ENCODE data around the gene SYP.

Gene SYP

GRCh38 chrX:49163555-49164419 lies 36.2 kb downstream of the SYP start:
- Histone ChIP-seq H3K27ac (peak overlapping the region; percentile 84 to 98), H3K4me3 (peak overlapping the region; percentile 70)
- peak; percentile 67 for TF ChIP-seq CTCF (IDR thresholded peaks at IDR 0.05)
- DNase-seq (ENCODE audit: low spot score) = peak; percentile 89

- TF ChIP-seq CTCF (IDR thresholded peaks at IDR 0.05) = no peak
- peak within 1 kb of the TSS; percentile 70 for H3K4me3 ChIP-seq
- no peak for DNase-seq (ENCODE audit: low spot score)
- H3K27ac ChIP-seq = peak within 1 kb of the TSS; percentile 84 to 98
Observed at GRCh38 chrX:49162620-49163019, 37.4 kb downstream of the SYP start, which contains the start of gene MAGIX. MAGIX (plus strand) TSS chrX:49162758; CDS start chrX:49162890, 132 bp downstream.

- no peak overlapping the region for H3K27ac ChIP-seq
- H3K4me3 ChIP-seq = no peak overlapping the region
- no peak for TF ChIP-seq CTCF (IDR thresholded peaks at IDR 0.05)
- no peak for DNase-seq (ENCODE audit: low spot score)
Observed at GRCh38 chrX:49161632-49162031, 38.4 kb downstream of the SYP start.

GRCh38 chrX:49160908-49161307 lies 39.1 kb downstream of the SYP start:
- DNase-seq (ENCODE audit: low spot score) = no peak
- H3K4me3 ChIP-seq = no peak overlapping the region
- no peak for TF ChIP-seq CTCF (IDR thresholded peaks at IDR 0.05)
- H3K27ac ChIP-seq = no peak overlapping the region

- TF ChIP-seq CTCF (IDR thresholded peaks at IDR 0.05) = no peak
- no peak for DNase-seq (ENCODE audit: low spot score)
- Histone ChIP-seq H3K4me3 (no peak overlapping the region), H3K27ac (no peak overlapping the region)
Observed at GRCh38 chrX:49157194-49157593, 42.8 kb downstream of the SYP start.

GRCh38 chrX:49155900-49156837 lies 43.8 kb downstream of the SYP start:
- TF ChIP-seq CTCF (IDR thresholded peaks at IDR 0.05) = peak; percentile 55
- Histone ChIP-seq H3K27ac (peak overlapping the region; percentile 95 to 98), H3K4me3 (peak overlapping the region; percentile 73)
- peak; percentile 92 for DNase-seq (ENCODE audit: low spot score)
